Activated B cell treated with CpG ODN at 0.5 μM for 24 hours (primary cell): ENCODE data around the gene FXYD5. TPM values are rescaled to one million over a fixed set of nuclear protein-coding genes. Genes with fewer than 3 reads are reported as not detected.

Experiments
- ATAC-seq: fragments of 200-7000 bp; cut with Tn5 transposase; one replicate; pipeline ENCODE4 v1.10.0; 2021; ENCODE audit warnings: low read depth, mild to moderate bottlenecking, moderate library complexity
- CTCF ChIA-PET: fragments of 350-600 bp; sonication (Branson Sonifier 250); formaldehyde crosslinking; loops from one replicate; lab custom pipeline; 2021; ENCODE audit warnings: antibody characterized with exemption; lab: Charles Lee
- POLR2A ChIA-PET: fragments of 350-600 bp; sonication (Branson Sonifier 250); formaldehyde crosslinking; loops from one replicate; lab custom pipeline; 2021; ENCODE audit warnings: antibody characterized with exemption; lab: Charles Lee
- DNase-seq: peaks from one replicate; pipeline ENCODE4 v3.0.0; 2022
- H3K27ac Mint-ChIP-seq: one replicate; pipeline ENCODE4 v1.8.0; 2020; ENCODE audit warnings: mixed read lengths
- H3K27me3 Mint-ChIP-seq: one replicate; pipeline ENCODE4 v1.8.0; 2021; ENCODE audit warnings: mixed read lengths
- H3K36me3 Mint-ChIP-seq: one replicate; pipeline ENCODE4 v1.8.0; 2021; ENCODE audit warnings: low read depth, mixed read lengths
- H3K4me1 Mint-ChIP-seq: one replicate; pipeline ENCODE4 v1.8.0; 2021; ENCODE audit warnings: mixed read lengths
- H3K4me3 Mint-ChIP-seq: one replicate; pipeline ENCODE4 v1.8.0; 2020; ENCODE audit warnings: mild to moderate bottlenecking, mixed read lengths
- H3K9me3 Mint-ChIP-seq: one replicate; pipeline ENCODE4 v1.8.0; 2020; ENCODE audit warnings: mixed read lengths
- CTCF ChIP-seq: fragments of 200-600 bp; IDR thresholded peaks from one replicate; pipeline ENCODE4 v1.8.0; 2022; ENCODE audit warnings: antibody characterized with exemption, mild to moderate bottlenecking
- intact Hi-C: fragments of 100-400 bp; cut with micrococcal nuclease; formaldehyde crosslinking; loops from one replicate; pipeline ENCODE4 v1.15.1; 2024
- total RNA-seq: library from RNA; stranded (reverse); gene quantifications from 2 replicates; pipeline ENCODE4 v1.2.3, GENCODE V29; 2022

The FXYD5 gene
- total RNA-seq, 1 donor from 2014 or later, result 125 TPM

GRCh38 chr19:35136977-35137702, 17.4 kb upstream of the FXYD5 start:
- no peak overlapping the region for H3K27ac Mint-ChIP-seq
- DNase-seq, result no peak
- CTCF ChIA-PET, result interaction anchor here (0.8 to 3.6 kb wide), 5 partner anchors 10 to 99 kb away, joined by 3 to 31 read pairs (median 4); no protein-coding TSS in a partner anchor

GRCh38 chr19:35138305-35138892, 16.1 kb upstream of the FXYD5 start, which contains the start of gene FXYD1:
FXYD1 (plus strand) TSS chr19:35138824; CDS start chr19:35140080, 1,256 bp downstream.
- CTCF ChIA-PET, result no interaction called here
- POLR2A ChIA-PET, result no interaction called here
- Mint-ChIP-seq H3K36me3 (no peaks in the 10 kb centered on the region), H3K9me3 (no peaks in the 10 kb centered on the region), H3K27ac (no peak within 1 kb of the TSS), H3K4me1 (peaks cover 37% of the 10 kb centered on the region), H3K4me3 (no peak within 1 kb of the TSS), H3K27me3 (no peaks in the 10 kb centered on the region)
- no peak for TF ChIP-seq CTCF
- no peak for DNase-seq
- intact Hi-C loops, result no loop called here
- ATAC-seq, result no peak

More at GRCh38 chr19:35136977-35137702, 17.4 kb upstream of the FXYD5 start:
- peaks cover 30% of the 10 kb centered on the region for H3K4me1 Mint-ChIP-seq
- TF ChIP-seq CTCF, result no peak
- no peak overlapping the region for H3K4me3 Mint-ChIP-seq
- POLR2A ChIA-PET, result interaction anchor here (0.7 to 1.8 kb wide), 3 partner anchors 17 to 119 kb away, joined by 3 to 4 read pairs (median 3); partner anchors contain the start of gene FXYD5
- H3K9me3 Mint-ChIP-seq, result no peaks in the 10 kb centered on the region
- intact Hi-C loops, result no loop called here
- H3K27me3 Mint-ChIP-seq, result no peaks in the 10 kb centered on the region
- no peaks in the 10 kb centered on the region for H3K36me3 Mint-ChIP-seq
- ATAC-seq, result no peak

- Mint-ChIP-seq H3K9me3 (no peaks in the 10 kb centered on the region), H3K4me1 (peaks cover 45% of the 10 kb centered on the region), H3K36me3 (no peaks in the 10 kb centered on the region), H3K27me3 (no peaks in the 10 kb centered on the region), H3K27ac (peak overlapping the region; percentile 19), H3K4me3 (no peak overlapping the region)
- no peak for TF ChIP-seq CTCF
- intact Hi-C loops, result loop anchor here (2.0 to 5.0 kb wide), 3 partner anchors 187 to 322 kb away; partner anchors contain the start of genes CD22 and FFAR1
- ATAC-seq (no peak), DNase-seq (no peak)
- ChIA-PET CTCF (interaction anchor here (1.0 to 3.6 kb wide), 5 partner anchors 16 to 213 kb away, joined by 3 to 27 read pairs (median 6); no protein-coding TSS in a partner anchor), POLR2A (interaction anchor here (0.6 to 3.6 kb wide), 9 partner anchors 14 to 207 kb away, joined by 3 to 36 read pairs (median 18); partner anchors contain the start of genes FFAR1 and FXYD5)
Measured at GRCh38 chr19:35140207-35140961, 14.2 kb upstream of the FXYD5 start.

GRCh38 chr19:35140962-35141836, 13.3 kb upstream of the FXYD5 start:
- peaks cover 40% of the 10 kb centered on the region for H3K4me1 Mint-ChIP-seq
- H3K36me3 Mint-ChIP-seq, result no peaks in the 10 kb centered on the region
- H3K9me3 Mint-ChIP-seq, result no peaks in the 10 kb centered on the region
- ATAC-seq (peak; percentile 86), DNase-seq (peak; percentile 87)
- H3K27ac Mint-ChIP-seq, result peak overlapping the region; percentile 77
- ChIA-PET CTCF (interaction anchor here (0.7 to 3.6 kb wide), 18 partner anchors 13 to 354 kb away, joined by 3 to 27 read pairs (median 6); partner anchors contain the start of genes FXYD5 and USF2), POLR2A (interaction anchor here (0.5 to 3.6 kb wide), 23 partner anchors 10 to 350 kb away, joined by 3 to 36 read pairs (median 4); partner anchors contain the start of genes FFAR1, FXYD5, HAMP and KRTDAP)
- TF ChIP-seq CTCF, result no peak
- no peaks in the 10 kb centered on the region for H3K27me3 Mint-ChIP-seq
- intact Hi-C loops, result loop anchor here (1.0 to 5.0 kb wide), 8 partner anchors 14 to 321 kb away; partner anchors contain the start of genes CD22 and FFAR1
- H3K4me3 Mint-ChIP-seq, result peak overlapping the region; percentile 87
